ENCODE results near the gene ADAM12. TPM values are rescaled to one million over a fixed set of nuclear protein-coding genes. Genes with fewer than 3 reads are reported as not detected.
"Not testable (repeated sequence)": the region's sequence is repeated elsewhere in the genome, so short reads cannot be mapped to it uniquely, and the experiment has no call there.

Gene ADAM12
- total and polyA plus RNA-seq, 5 experiments from 2014 or later = 0.49 TPM; not detected in 4

- H3K27me3 Mint-ChIP-seq = peaks cover 0 to 4% (median 0%) of the 10 kb centered on the region in 5 donors
- no peak for ATAC-seq
- H3K27ac Mint-ChIP-seq = no peak overlapping the region
- no peak overlapping the region for H3K4me3 Mint-ChIP-seq
- peaks cover 0 to 9% (median 0%) of the 10 kb centered on the region in 9 donors for H3K9me3 Mint-ChIP-seq
- no peaks in the 10 kb centered on the region for H3K4me1 Mint-ChIP-seq
- DNase-seq = no peak
- POLR2A ChIA-PET = no interaction called here
- H3K36me3 Mint-ChIP-seq = no peaks in the 10 kb centered on the region
Observed at GRCh38 chr10:126197036-126197543, 191.2 kb downstream of the ADAM12 start.

GRCh38 chr10:126196281-126196680 is 192.0 kb downstream of the ADAM12 start:
- POLR2A ChIA-PET = no interaction called here
- Mint-ChIP-seq H3K27me3 (peaks cover 0 to 8% (median 3%) of the 10 kb centered on the region in 5 donors), H3K4me3 (no peak overlapping the region), H3K27ac (no peak overlapping the region), H3K36me3 (no peaks in the 10 kb centered on the region), H3K4me1 (no peaks in the 10 kb centered on the region), H3K9me3 (peaks cover 0 to 9% (median 0%) of the 10 kb centered on the region in 9 donors)
- no peak for DNase-seq
- no peak for ATAC-seq

- POLR2A ChIA-PET = no interaction called here
- H3K27ac Mint-ChIP-seq = peak overlapping the region in 1 of 10 donors; percentile 21
- no peak for DNase-seq
- H3K4me1 Mint-ChIP-seq = no peaks in the 10 kb centered on the region
- H3K9me3 Mint-ChIP-seq = peaks cover 0 to 3% (median 0%) of the 10 kb centered on the region in 9 donors
- no peaks in the 10 kb centered on the region for H3K36me3 Mint-ChIP-seq
- no peak overlapping the region for H3K4me3 Mint-ChIP-seq
- peaks cover 3 to 23% (median 11%) of the 10 kb centered on the region in 5 donors for H3K27me3 Mint-ChIP-seq
- no peak for ATAC-seq
Observed at GRCh38 chr10:126191192-126191591, 197.1 kb downstream of the ADAM12 start.

GRCh38 chr10:126188679-126189200 is 199.5 kb downstream of the ADAM12 start:
- peaks cover 0 to 3% (median 2%) of the 10 kb centered on the region in 9 donors for H3K9me3 Mint-ChIP-seq
- H3K27me3 Mint-ChIP-seq = peaks cover 3 to 23% (median 11%) of the 10 kb centered on the region in 5 donors
- no peaks in the 10 kb centered on the region for H3K36me3 Mint-ChIP-seq
- POLR2A ChIA-PET = no interaction called here
- ATAC-seq (no peak), DNase-seq (no peak)
- H3K27ac Mint-ChIP-seq = no peak overlapping the region
- no peak overlapping the region for H3K4me3 Mint-ChIP-seq
- H3K4me1 Mint-ChIP-seq = no peaks in the 10 kb centered on the region

GRCh38 chr10:126187399-126187798 is 200.9 kb downstream of the ADAM12 start:
- no peaks in the 10 kb centered on the region for H3K36me3 Mint-ChIP-seq
- no peak for ATAC-seq
- H3K27ac Mint-ChIP-seq = no peak overlapping the region
- POLR2A ChIA-PET = no interaction called here
- H3K4me3 Mint-ChIP-seq = no peak overlapping the region
- peaks cover 3 to 23% (median 11%) of the 10 kb centered on the region in 5 donors for H3K27me3 Mint-ChIP-seq
- H3K9me3 Mint-ChIP-seq = peaks cover 0 to 3% (median 2%) of the 10 kb centered on the region in 9 donors
- H3K4me1 Mint-ChIP-seq = no peaks in the 10 kb centered on the region
- no peak for DNase-seq

GRCh38 chr10:126186766-126187165 is 201.5 kb downstream of the ADAM12 start:
- Mint-ChIP-seq H3K9me3 (peaks cover 0 to 3% (median 2%) of the 10 kb centered on the region in 9 donors), H3K4me1 (no peaks in the 10 kb centered on the region), H3K36me3 (no peaks in the 10 kb centered on the region), H3K27ac (no peak overlapping the region), H3K4me3 (no peak overlapping the region), H3K27me3 (peaks cover 3 to 23% (median 11%) of the 10 kb centered on the region in 5 donors)
- ATAC-seq (no peak), DNase-seq (no peak)
- POLR2A ChIA-PET = no interaction called here

- POLR2A ChIA-PET = no interaction called here
- no peak for DNase-seq
- H3K9me3 Mint-ChIP-seq = peaks cover 0 to 3% (median 0%) of the 10 kb centered on the region in 9 donors
- no peak for ATAC-seq
- H3K4me3 Mint-ChIP-seq = no peak overlapping the region
- H3K36me3 Mint-ChIP-seq = no peaks in the 10 kb centered on the region
- H3K27ac Mint-ChIP-seq = no peak overlapping the region
- H3K4me1 Mint-ChIP-seq = no peaks in the 10 kb centered on the region
- peaks cover 3 to 15% (median 6%) of the 10 kb centered on the region in 5 donors for H3K27me3 Mint-ChIP-seq
Observed at GRCh38 chr10:126185676-126186447, 202.4 kb downstream of the ADAM12 start.

- POLR2A ChIA-PET = no interaction called here
- ATAC-seq = no peak
- no peaks in the 10 kb centered on the region for H3K36me3 Mint-ChIP-seq
- no peak overlapping the region for H3K4me3 Mint-ChIP-seq
- H3K9me3 Mint-ChIP-seq = peaks cover 0 to 5% (median 0%) of the 10 kb centered on the region in 9 donors
- no peak for DNase-seq
- H3K4me1 Mint-ChIP-seq = no peaks in the 10 kb centered on the region
- H3K27me3 Mint-ChIP-seq = no peaks in the 10 kb centered on the region
- no peak overlapping the region for H3K27ac Mint-ChIP-seq
Observed at GRCh38 chr10:126181626-126182025, 206.7 kb downstream of the ADAM12 start.

GRCh38 chr10:126179637-126180036 is 208.6 kb downstream of the ADAM12 start:
- ATAC-seq (no peak), DNase-seq (no peak)
- POLR2A ChIA-PET = no interaction called here
- Mint-ChIP-seq H3K27ac (no peak overlapping the region), H3K4me1 (no peaks in the 10 kb centered on the region), H3K27me3 (no peaks in the 10 kb centered on the region), H3K4me3 (no peak overlapping the region), H3K36me3 (no peaks in the 10 kb centered on the region), H3K9me3 (peaks cover 0 to 2% (median 0%) of the 10 kb centered on the region in 9 donors)

GRCh38 chr10:126177417-126178030 is 210.8 kb downstream of the ADAM12 start:
- DNase-seq = no peak
- no peaks in the 10 kb centered on the region for H3K36me3 Mint-ChIP-seq
- no peaks in the 10 kb centered on the region for H3K27me3 Mint-ChIP-seq
- no peaks in the 10 kb centered on the region for H3K4me1 Mint-ChIP-seq
- POLR2A ChIA-PET = no interaction called here
- peaks cover 0 to 2% (median 0%) of the 10 kb centered on the region in 9 donors for H3K9me3 Mint-ChIP-seq
- ATAC-seq = no peak
- H3K27ac Mint-ChIP-seq = no peak overlapping the region
- H3K4me3 Mint-ChIP-seq = no peak overlapping the region

GRCh38 chr10:126175641-126176262 is 212.5 kb downstream of the ADAM12 start:
- peaks cover 0 to 2% (median 0%) of the 10 kb centered on the region in 9 donors for H3K9me3 Mint-ChIP-seq
- H3K36me3 Mint-ChIP-seq = no peaks in the 10 kb centered on the region
- H3K27ac Mint-ChIP-seq = no peak overlapping the region

GRCh38 chr10:126172755-126173154 is 215.5 kb downstream of the ADAM12 start:
- H3K4me1 Mint-ChIP-seq, ATAC-seq, H3K27ac Mint-ChIP-seq, H3K4me3 Mint-ChIP-seq, H3K9me3 Mint-ChIP-seq, DNase-seq, H3K36me3 Mint-ChIP-seq, POLR2A ChIA-PET: not testable (repeated sequence)
- H3K27me3 Mint-ChIP-seq = peaks cover 0 to 10% (median 3%) of the 10 kb centered on the region in 5 donors

More at GRCh38 chr10:126175641-126176262, 212.5 kb downstream of the ADAM12 start:
- Mint-ChIP-seq H3K27me3 (no peaks in the 10 kb centered on the region), H3K4me3 (no peak overlapping the region), H3K4me1 (no peaks in the 10 kb centered on the region)
- ATAC-seq (no peak), DNase-seq (no peak)
- POLR2A ChIA-PET = no interaction called here

GRCh38 chr10:126171555-126171954 is 216.7 kb downstream of the ADAM12 start:
- ATAC-seq (no peak), DNase-seq (no peak)
- POLR2A ChIA-PET = no interaction called here
- Mint-ChIP-seq H3K27ac (no peak overlapping the region), H3K27me3 (peaks cover 0 to 10% (median 3%) of the 10 kb centered on the region in 5 donors), H3K4me1 (no peaks in the 10 kb centered on the region), H3K9me3 (no peaks in the 10 kb centered on the region), H3K36me3 (no peaks in the 10 kb centered on the region), H3K4me3 (no peak overlapping the region)
